ENCODE measurements around the gene PNPLA2.

PNPLA2 gene

GRCh38 chr11:818396-819128 is at the start of gene PNPLA2:
PNPLA2 (plus strand) TSS chr11:818914; CDS start chr11:819719, 805 bp downstream.
- DNase-seq: no peak

- DNase-seq: no peak
Measured at GRCh38 chr11:769887-770641, 48.6 kb upstream of the PNPLA2 start.

GRCh38 chr11:770642-771616 is 47.8 kb upstream of the PNPLA2 start:
- DNase-seq: no peak

- no peak for DNase-seq
Measured at GRCh38 chr11:771617-772204, 47.0 kb upstream of the PNPLA2 start.

- no peak for DNase-seq
Measured at GRCh38 chr11:772429-773390, 46.0 kb upstream of the PNPLA2 start.

- no peak for DNase-seq
Measured at GRCh38 chr11:773425-773824, 45.3 kb upstream of the PNPLA2 start.

GRCh38 chr11:773830-774229 is 44.9 kb upstream of the PNPLA2 start:
- no peak for DNase-seq

GRCh38 chr11:774873-775592 is 43.7 kb upstream of the PNPLA2 start:
- DNase-seq: no peak

- DNase-seq: no peak
Measured at GRCh38 chr11:776263-776560, 42.5 kb upstream of the PNPLA2 start.

- no peak for DNase-seq
Measured at GRCh38 chr11:776561-777287, 42.0 kb upstream of the PNPLA2 start.

GRCh38 chr11:777288-778255 is 41.1 kb upstream of the PNPLA2 start, which contains the start of gene GATD1:
GATD1 (minus strand) TSS chr11:777487; CDS start chr11:777462, 25 bp downstream.
- DNase-seq: peak; percentile 86 to 94 (median 87)

GRCh38 chr11:778976-779954 is 39.4 kb upstream of the PNPLA2 start:
- DNase-seq: no peak

- DNase-seq: no peak
Measured at GRCh38 chr11:779955-780532, 38.7 kb upstream of the PNPLA2 start.

GRCh38 chr11:782264-783174 is 36.2 kb upstream of the PNPLA2 start:
- no peak for DNase-seq

- no peak for DNase-seq
Measured at GRCh38 chr11:783581-784015, 35.1 kb upstream of the PNPLA2 start.
